GM21825 (cell line): Measurements from ENCODE around the gene TBC1D14.
"Not testable (repeated sequence)": the region's sequence is repeated elsewhere in the genome, so short reads cannot be mapped to it uniquely, and the experiment has no call there.

Source experiments
- ATAC-seq: cut with Tn5 transposase; IDR thresholded peaks from one replicate; pipeline ENCODE4 v1.9.1; 2021; ENCODE audit warnings: mild to moderate bottlenecking, moderate library complexity; ENCODE audit not compliant: unreplicated experiment

The TBC1D14 gene

GRCh38 chr4:7073526-7074390 is 164.1 kb downstream of the TBC1D14 start:
- no peak for ATAC-seq

- no peak for ATAC-seq
Measured at GRCh38 chr4:7074426-7074825, 164.8 kb downstream of the TBC1D14 start.

- ATAC-seq = no peak
Measured at GRCh38 chr4:7075962-7076695, 166.5 kb downstream of the TBC1D14 start.

- no peak for ATAC-seq
Measured at GRCh38 chr4:7076696-7077082, 167.1 kb downstream of the TBC1D14 start.

- ATAC-seq = no peak
Measured at GRCh38 chr4:7077371-7077770, 167.7 kb downstream of the TBC1D14 start.

GRCh38 chr4:7078025-7078424 is 168.4 kb downstream of the TBC1D14 start:
- no peak for ATAC-seq

GRCh38 chr4:7079483-7079882 is 169.9 kb downstream of the TBC1D14 start:
- ATAC-seq = not testable (repeated sequence)

- ATAC-seq = not testable (repeated sequence)
Measured at GRCh38 chr4:7079909-7080308, 170.3 kb downstream of the TBC1D14 start.
